GM10266 (cell line): ENCODE data around the gene AANAT.

ENCODE experiments used
- DNase-seq: peaks from one replicate; pipeline ENCODE4 v3.0.0; 2012; ENCODE audit errors: extremely low spot score
- TF ChIP-seq, protein P1 (sequence below): IDR thresholded peaks from 2 replicates; pipeline ENCODE4 v1.5.1; 2012; ENCODE audit warnings: mild to moderate bottlenecking, low read depth; ENCODE audit not compliant: control insufficient read depth, insufficient read depth; ENCODE audit errors: missing control alignments

The AANAT gene

DNA sequence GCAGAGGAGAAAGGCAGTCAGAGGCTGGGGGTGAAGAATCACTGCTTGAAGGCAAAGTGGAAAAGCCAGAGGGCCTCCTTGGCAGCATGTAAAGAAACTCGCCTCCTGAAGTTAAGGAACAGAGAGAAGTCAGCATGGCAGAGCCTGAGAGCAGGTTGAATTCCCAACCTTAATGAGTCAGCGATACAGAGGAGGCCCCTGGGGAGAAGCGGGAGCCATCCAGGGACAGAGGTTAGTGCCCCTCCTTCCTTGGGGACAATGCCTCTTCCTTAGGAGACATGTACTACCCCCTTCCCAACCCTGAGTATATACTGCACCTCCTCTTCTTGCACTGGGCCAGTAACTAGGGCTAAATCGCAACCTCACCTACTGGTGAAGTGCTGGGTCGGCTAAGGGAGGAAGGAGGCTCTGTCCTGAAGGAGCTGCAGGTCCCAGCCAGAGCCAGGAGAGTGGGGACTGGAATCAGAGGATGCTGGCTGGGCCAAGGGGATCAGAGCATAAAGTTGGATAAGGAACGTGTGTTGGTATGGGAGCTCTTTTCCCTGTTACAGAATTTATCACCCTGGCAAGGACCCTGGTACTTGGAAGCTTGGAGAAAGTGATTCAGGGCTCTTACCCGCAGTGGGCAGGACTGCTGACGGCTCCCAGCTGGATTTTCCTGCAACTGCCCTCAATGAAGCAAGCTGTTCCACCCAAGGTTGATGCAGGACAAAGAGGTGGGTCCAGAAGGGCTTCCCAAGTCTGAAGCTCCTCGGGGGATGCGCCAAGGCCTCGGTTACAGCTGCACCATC is 5.4 kb upstream of the AANAT start:
- TF ChIP-seq, protein P1, sequence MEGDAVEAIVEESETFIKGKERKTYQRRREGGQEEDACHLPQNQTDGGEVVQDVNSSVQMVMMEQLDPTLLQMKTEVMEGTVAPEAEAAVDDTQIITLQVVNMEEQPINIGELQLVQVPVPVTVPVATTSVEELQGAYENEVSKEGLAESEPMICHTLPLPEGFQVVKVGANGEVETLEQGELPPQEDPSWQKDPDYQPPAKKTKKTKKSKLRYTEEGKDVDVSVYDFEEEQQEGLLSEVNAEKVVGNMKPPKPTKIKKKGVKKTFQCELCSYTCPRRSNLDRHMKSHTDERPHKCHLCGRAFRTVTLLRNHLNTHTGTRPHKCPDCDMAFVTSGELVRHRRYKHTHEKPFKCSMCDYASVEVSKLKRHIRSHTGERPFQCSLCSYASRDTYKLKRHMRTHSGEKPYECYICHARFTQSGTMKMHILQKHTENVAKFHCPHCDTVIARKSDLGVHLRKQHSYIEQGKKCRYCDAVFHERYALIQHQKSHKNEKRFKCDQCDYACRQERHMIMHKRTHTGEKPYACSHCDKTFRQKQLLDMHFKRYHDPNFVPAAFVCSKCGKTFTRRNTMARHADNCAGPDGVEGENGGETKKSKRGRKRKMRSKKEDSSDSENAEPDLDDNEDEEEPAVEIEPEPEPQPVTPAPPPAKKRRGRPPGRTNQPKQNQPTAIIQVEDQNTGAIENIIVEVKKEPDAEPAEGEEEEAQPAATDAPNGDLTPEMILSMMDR: no peak
- DNase-seq: no peak

DNA sequence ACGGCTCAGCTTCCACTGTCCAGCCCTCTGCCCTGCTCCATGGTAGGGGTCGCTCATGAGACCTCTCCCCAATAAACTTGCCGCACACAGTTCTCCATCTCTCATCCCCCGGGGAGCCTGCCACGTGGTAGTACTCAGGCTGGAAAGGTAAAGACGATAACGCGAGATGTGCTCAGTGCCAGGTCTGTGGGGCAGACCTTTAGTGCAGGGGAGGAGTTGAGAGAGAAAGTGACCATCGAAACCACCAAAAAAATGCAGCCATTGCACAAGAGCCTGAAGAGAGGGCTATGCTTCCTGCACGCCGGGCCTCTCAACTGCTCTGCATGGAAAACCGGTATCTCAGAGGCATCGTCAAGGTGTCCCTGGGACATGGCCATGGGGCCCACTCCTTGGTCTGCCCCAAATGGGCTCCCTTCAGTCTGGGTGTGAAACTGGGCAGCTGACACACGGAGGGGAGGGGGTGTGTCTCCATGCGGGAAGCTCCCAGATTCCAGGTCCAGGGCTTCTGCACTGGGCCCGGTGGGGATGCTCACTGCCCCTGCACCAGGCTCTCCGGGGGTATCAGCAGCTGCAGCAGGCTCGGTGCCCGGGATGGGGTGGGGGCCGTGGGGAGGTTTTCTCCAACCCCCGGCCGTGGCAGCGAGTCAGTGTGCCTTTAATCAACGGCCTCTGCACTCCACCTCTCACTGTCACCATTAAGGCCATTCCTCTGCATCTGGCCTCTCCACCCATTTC is 4.7 kb upstream of the AANAT start:
- TF ChIP-seq, protein P1: no peak

DNA sequence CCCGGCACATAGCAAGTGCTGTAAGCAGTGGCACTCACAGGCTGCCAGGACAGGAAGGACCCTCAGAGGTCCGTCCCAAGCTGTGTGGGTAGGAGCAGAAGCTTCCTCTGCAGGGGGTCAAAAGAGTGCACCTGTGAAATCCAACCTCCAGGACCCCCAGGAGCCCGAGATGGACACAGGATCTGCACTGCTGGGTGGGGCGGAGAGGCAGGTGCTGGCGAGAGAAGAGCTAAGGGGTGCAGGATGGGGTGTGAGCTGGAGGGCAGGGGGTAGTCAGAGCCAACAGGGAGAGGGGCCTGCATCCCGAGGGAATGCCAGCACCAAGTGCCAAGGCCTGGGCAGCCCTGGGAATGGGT is 650 bp upstream of the AANAT start:
- TF ChIP-seq, protein P1: no peak
- DNase-seq: no peak

More for the DNA sequence above, 4.7 kb upstream of the AANAT start:
- DNase-seq: no peak

GRCh38 chr17:76467809-76468633 is 618 bp downstream of the AANAT start:
- TF ChIP-seq, protein P1: no peak
- no peak for DNase-seq

GRCh38 chr17:76468634-76469010 is 1.2 kb downstream of the AANAT start:
- DNase-seq: no peak
- TF ChIP-seq, protein P1: no peak

DNA sequence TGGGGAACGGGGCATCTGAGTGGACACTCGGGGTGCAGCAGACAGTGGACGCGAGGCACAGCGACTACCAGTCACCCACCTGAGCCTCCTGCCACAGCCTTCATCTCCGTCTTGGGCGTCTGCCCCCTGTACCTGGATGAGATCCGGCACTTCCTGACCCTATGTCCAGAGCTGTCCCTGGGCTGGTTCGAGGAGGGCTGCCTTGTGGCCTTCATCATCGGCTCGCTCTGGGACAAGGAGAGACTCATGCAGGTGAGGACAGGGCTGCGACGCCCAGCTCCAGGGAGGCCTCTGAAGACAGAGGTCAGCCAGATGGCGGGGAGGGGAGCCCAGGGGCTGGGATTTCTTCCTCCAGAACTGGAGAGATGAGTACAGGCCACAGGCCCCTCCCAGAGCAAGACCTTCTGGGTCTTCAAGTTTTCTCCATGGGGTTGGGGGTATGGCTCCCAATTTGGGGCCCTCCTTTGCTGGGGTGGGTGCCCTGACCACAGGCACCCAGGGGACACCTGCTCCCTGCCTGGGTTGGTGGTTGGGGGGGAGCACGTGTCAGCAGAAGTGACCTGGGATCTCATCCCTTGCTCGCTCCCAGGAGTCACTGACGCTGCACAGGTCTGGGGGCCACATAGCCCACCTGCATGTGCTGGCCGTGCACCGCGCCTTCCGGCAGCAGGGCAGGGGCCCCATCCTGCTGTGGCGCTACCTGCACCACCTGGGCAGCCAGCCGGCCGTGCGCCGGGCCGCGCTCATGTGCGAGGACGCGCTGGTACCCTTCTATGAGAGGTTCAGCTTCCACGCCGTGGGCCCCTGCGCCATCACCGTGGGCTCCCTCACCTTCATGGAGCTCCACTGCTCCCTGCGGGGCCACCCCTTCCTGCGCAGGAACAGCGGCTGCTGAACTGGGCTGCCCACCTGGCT is 1.9 kb downstream of the AANAT start:
- no peak for DNase-seq
- TF ChIP-seq, protein P1: no peak
